ENCODE data around the gene SLK. TPM values are rescaled to one million over a fixed set of nuclear protein-coding genes. Genes with fewer than 3 reads are reported as not detected.

Gene SLK
- total and polyA plus RNA-seq, 2 of the 4 experiments (the other 2 are of a cell fraction): 8.1 to 21.5 TPM

GRCh38 chr10:104025524-104025923 lies 58.6 kb downstream of the SLK start:
- no peak for ATAC-seq (ENCODE audit: low read depth)
- H3K56ac ChIP-seq (ENCODE audit: extremely low read depth, insufficient read depth, low read length): no peak overlapping the region
- H2BK120ac ChIP-seq (ENCODE audit: low read depth, low read length): no peak overlapping the region
- in situ Hi-C loops (cut with MboI; ENCODE audit: low sequenced_read_pairs): no loop called here
- no peak overlapping the region for H2AK9ac ChIP-seq (replicated peaks; ENCODE audit: low read depth, low read length, poor library complexity)
- H3K4me2 ChIP-seq (ENCODE audit: low read depth, low read length): no peak overlapping the region
- no peak overlapping the region for H2BK15ac ChIP-seq (ENCODE audit: low read depth, low read length)
- H2AFZ ChIP-seq (replicated peaks; ENCODE audit: low read length, poor library complexity): no peak overlapping the region
- H4K91ac ChIP-seq (ENCODE audit: insufficient read depth, low read depth, low read length): no peak overlapping the region
- no peak overlapping the region for H3K18ac ChIP-seq (ENCODE audit: low read depth, low read length)
- H3K36me3 ChIP-seq (ENCODE audit: control insufficient read depth, insufficient read depth, low read length): peaks cover 33% of the 10 kb centered on the region
- H2AK5ac ChIP-seq (ENCODE audit: low read depth, low read length): no peak overlapping the region
- H4K8ac ChIP-seq (ENCODE audit: low read depth in 2 of 2, low read length in 2 of 2): no peak overlapping the region
- H3K27me3 ChIP-seq (ENCODE audit: control insufficient read depth, insufficient read depth, low read length): no peaks in the 10 kb centered on the region
- CTCF ChIA-PET: interaction anchor here (0.7 kb wide), 1 partner anchor 141 kb away, joined by 4 read pairs; no protein-coding TSS in a partner anchor
- intact Hi-C loops (cut with micrococcal nuclease): loop anchor here (5.0 kb wide), 1 partner anchor 138 kb away; no protein-coding TSS in a partner anchor
- H3K4ac ChIP-seq (ENCODE audit: low read depth, low read length): no peak overlapping the region
- BruUV-seq (replicated peaks): no TSS peak
- no peak overlapping the region for H3K23ac ChIP-seq (ENCODE audit: low read depth, low read length)
- H2BK5ac ChIP-seq (ENCODE audit: low read depth, low read length, poor library complexity, severe bottlenecking): no peak overlapping the region
- no peak overlapping the region for H3K9ac ChIP-seq (ENCODE audit: low read depth, low read length)
- DNase-seq: no peak
- H3K27ac ChIP-seq (ENCODE audit: insufficient read depth, low read length): no peak overlapping the region
- H3K9me1 ChIP-seq (ENCODE audit: insufficient read depth, low read length): no peaks in the 10 kb centered on the region
- TF ChIP-seq SMC3 (IDR thresholded peaks at IDR 0.05; ENCODE audit: low read depth, low read length): no peak
- H4K5ac ChIP-seq (ENCODE audit: low read depth, low read length): no peak overlapping the region
- H3K14ac ChIP-seq (replicated peaks; ENCODE audit: low read depth, low read length): no peak overlapping the region
- H4K20me1 ChIP-seq (ENCODE audit: insufficient read depth, low read length): no peaks in the 10 kb centered on the region
- H3K79me1 ChIP-seq (ENCODE audit: low read depth in 1 of 2, low read length in 2 of 2): peaks cover 0 to 3% of the 10 kb centered on the region in 2 experiments; a peak in 2 of 4 replicates
- H3K4me3 ChIP-seq (ENCODE audit: insufficient read depth, low read depth, low read length): no peak overlapping the region
- dilution Hi-C loops (cut with HindIII; ENCODE audit: low sequenced_read_pairs, unreplicated experiment): no loop called here
- POLR2A ChIA-PET (ENCODE audit: unreplicated experiment): no interaction called here
- WGBS, 2 experiments (ENCODE audit: extremely low coverage in 2 of 2, insufficient read length in 1 of 2): no CpG with 5 or more reads among the region's 5 CpGs
- no peaks in the 10 kb centered on the region for H3K9me3 ChIP-seq (ENCODE audit: control insufficient read depth, insufficient read depth, low read length)
- H2BK20ac ChIP-seq (ENCODE audit: low read depth, low read length): no peak overlapping the region
- no peaks in the 10 kb centered on the region for H3K4me1 ChIP-seq (ENCODE audit: control insufficient read depth, insufficient read depth, low read length)

Measured in IMR-90 (cell line).